LNCAP (cell line): ENCODE results near the gene TRMT1.

Source experiments
- TF ChIP-seq, protein P1 (sequence below): fragments of 450-650 bp; IDR thresholded peaks from 2 replicates; pipeline ENCODE4 v1.5.1; 2017; ENCODE audit warnings: mild to moderate bottlenecking

The TRMT1 gene

DNA sequence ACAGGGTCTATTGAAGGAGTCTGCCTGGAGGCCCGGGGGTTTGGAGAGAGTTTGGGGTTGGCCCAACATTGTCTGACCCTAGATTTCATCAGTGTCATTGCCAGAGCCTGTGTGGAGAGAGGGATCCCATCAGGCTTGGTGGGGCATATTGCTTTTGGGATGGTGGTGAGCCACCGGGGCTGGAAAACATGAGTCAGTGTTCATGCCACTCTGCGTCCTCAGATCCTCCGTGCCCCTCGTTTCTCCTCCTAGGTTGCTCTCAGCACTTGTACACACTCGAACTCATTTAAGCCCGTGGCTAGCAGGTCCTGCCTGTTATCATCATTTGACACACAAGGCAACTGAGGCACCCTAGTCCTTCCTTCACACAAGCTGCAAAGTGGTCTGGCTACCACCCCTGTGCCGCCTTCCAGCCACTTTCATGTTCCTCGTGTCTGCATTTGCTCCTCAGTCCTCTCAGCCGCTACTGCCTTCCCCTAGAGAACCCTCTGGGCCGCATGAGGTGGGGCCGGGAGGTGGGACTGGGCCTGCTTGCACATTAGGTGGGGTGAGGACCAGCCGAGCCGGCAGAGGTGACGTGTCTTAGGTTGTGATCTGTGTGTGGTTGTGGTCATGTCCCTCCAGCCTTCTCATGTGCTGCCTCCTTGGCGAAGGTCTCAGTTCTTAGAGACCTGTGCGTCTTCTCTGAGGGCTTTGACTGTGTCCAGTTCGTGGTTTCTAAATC, 5.2 kb upstream of the TRMT1 start:
- TF ChIP-seq, protein P1, sequence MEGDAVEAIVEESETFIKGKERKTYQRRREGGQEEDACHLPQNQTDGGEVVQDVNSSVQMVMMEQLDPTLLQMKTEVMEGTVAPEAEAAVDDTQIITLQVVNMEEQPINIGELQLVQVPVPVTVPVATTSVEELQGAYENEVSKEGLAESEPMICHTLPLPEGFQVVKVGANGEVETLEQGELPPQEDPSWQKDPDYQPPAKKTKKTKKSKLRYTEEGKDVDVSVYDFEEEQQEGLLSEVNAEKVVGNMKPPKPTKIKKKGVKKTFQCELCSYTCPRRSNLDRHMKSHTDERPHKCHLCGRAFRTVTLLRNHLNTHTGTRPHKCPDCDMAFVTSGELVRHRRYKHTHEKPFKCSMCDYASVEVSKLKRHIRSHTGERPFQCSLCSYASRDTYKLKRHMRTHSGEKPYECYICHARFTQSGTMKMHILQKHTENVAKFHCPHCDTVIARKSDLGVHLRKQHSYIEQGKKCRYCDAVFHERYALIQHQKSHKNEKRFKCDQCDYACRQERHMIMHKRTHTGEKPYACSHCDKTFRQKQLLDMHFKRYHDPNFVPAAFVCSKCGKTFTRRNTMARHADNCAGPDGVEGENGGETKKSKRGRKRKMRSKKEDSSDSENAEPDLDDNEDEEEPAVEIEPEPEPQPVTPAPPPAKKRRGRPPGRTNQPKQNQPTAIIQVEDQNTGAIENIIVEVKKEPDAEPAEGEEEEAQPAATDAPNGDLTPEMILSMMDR: no peak

DNA sequence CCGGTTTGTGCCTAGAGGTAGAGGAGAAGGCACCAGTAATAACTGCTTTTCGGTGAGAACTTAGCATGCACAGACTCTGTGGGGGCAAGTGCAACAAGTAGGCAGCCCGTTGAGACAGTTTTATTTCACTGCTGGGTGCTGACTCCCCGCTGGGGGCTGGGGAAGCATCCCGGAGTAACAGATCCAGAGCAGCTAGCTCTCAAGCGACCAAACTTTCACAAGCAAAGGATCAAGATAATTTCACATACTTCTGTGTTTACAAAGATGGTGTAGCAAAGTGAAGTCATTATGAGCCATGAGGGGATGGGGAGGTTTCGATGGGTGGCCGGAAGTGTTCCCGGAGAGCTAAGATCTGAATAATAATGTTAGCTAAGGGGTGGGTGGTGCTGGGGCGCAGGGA, 4.3 kb upstream of the TRMT1 start:
- TF ChIP-seq, protein P1: no peak

DNA sequence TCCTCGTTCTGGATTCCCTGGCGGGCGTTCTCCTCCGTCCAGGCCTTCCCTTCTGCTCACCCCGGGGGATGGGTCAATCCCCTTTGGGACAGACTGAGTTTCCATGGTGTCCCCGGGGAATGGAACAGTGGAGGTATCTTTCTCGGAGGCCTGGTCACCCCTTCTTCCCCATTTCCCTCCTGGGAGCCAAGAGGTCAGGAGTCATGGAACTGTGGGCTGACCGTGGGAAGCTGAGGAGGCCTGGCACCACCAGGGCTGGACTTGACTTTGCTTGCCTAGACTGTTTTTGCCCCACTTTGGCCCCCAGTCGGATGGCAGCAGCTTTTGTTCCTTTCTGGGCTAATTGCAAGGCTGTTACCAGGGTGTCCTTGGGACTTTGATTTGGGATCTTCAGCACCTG, 3.5 kb upstream of the TRMT1 start:
- TF ChIP-seq, protein P1: no peak

DNA sequence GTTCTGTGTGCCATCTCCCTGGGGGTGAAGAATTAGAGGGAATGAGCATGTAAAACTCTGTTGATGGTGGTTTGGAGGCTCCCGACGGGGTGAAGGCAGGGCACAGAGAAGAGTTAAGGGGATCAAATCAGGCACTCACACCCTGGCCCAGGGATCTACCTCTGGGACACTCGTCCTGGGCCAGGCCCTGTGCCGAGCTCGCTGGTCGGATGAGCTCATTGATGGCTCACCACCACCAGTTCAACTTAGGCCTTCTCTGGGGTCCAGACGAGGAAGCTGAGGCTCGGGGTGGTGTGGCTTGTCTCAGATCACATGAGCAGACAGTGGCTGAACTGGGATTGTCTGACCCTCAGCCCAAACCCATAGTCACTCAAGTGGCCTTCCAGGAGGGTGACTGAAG, 3.1 kb upstream of the TRMT1 start:
- TF ChIP-seq, protein P1: no peak

DNA sequence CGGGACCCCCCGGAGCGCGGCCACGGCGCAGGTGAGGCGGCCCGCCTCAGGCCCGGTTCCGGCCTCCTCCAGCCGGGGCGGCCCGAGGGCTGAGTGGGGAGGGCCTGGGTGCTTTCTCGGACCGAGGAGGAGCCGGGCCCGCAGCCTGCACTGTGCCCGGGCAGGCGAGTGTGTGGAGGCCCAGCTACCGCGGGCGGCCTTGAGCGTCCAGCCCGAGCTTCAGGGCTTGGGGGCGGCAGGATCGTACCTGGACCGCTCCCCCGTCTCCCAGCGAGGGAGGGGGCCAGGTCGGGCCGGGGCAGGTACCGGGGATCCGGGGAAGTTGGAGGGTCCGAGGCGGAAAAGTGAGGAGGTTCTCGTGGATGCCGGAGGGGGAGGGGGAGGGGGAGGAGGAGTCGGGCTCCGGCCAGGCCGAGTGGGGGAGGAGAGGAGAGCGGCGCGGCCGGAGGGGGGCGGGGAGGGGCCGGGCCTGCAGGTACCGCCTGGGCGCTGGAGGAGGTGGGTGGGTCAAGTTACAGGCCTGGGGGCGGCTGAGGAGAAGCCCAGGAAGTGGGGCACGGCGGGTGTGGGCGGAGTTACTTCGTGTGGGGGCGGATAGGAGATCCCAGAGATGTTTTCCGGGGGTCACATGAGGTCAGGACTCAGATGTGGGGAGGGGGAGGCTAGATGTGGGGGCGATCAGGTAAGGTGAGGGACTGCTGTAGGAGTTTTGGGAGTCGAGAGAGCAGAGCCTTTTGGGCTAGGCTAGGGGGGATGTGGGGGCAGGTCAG, 2.1 kb upstream of the TRMT1 start:
- TF ChIP-seq, protein P1: no peak

DNA sequence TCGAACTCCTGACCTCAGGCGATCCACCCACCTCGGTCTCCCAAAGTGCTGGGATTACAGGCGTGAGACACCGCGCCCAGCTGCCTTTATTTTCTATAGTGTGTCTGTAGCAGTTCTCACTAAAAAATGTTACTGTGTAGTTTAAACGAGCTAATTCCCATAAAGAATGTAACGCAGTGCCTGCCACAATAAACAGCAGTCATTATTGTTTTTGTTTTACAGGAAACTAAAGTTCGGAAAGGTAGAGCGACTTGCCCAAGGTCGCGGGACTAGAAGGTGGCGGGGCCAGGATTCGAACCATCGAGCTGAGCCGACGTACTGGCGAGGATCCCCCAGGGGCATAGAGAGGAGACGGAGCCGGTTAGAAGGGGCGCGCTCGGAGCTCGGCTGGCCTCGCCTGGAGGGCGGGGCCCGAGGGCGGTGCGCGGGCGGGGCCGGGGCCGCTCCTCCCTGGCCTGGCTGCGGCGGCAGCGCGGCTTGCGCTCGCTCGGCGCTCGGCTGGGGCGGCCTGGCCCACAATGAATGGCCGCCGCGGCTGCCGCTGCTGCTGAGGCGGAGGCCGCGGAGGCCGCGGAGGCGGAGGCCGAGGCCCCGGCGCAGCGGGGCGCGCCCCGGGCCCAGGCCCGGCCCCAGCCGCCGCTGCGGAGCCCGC, 1.4 kb upstream of the TRMT1 start, which contains the start of gene NACC1:
NACC1 (plus strand) TSS at position 493 of the 652 bp plus-strand sequence. CDS start 16,944 bp downstream, outside the sequence.
- TF ChIP-seq, protein P1: no peak

DNA sequence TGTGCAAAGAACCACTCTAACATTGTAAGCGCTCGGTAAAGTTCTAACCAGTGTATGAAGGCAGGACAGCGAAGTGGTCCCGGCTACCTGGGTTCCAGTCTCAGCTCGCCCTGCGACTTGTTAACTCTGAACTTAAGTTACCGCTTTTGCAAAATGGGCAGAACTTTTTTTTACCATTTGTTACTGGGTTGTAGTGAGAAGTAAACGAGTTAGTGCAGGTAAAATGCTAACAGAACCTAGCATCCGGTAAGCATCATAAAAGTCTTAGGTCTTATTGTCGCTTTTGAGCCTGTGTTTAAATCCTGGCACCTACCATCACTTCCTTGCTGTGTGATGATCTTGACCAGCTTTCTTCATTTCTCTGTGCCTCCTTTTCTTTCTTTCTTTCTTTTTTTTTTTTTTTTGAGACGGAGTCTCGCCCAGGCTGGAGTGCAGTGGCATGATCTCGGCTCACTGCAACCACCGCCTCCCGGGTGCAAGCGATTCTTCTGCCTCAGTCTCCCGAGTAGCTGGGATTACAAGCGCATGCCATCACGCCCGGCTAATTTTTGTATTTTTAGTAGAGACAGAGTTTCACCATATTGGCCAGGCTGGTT, 734 bp upstream of the TRMT1 start:
- TF ChIP-seq, protein P1: no peak
